PC-9 (cell line): Measurements from ENCODE around the gene FARP1. TPM values are rescaled to one million over a fixed set of nuclear protein-coding genes. Genes with fewer than 3 reads are reported as not detected.

Source experiments
- BruUV-seq: library from RNA; stranded (reverse); fragments of 400-500 nt; replicated peaks from 2 replicates; lab custom pipeline; 2021; lab: Mats Ljungman, UMichigan
- CTCF ChIA-PET: fragments of 300-600 bp; sonication (Branson Sonifier 250); formaldehyde crosslinking; loops from one replicate; lab custom pipeline; 2022; ENCODE audit warnings: antibody characterized with exemption; lab: Charles Lee
- POLR2A ChIA-PET: fragments of 300-600 bp; sonication (Branson Sonifier 250); formaldehyde crosslinking; loops from one replicate; lab custom pipeline; 2022; ENCODE audit warnings: antibody characterized with exemption; ENCODE audit not compliant: unreplicated experiment; lab: Charles Lee
- DNase-seq, 2 experiments: peaks; one replicate each; pipeline versions ENCODE4 v3.0.0 to v3.0.0-alpha.2; 2015 to 2022; ENCODE audit warnings: mixed read lengths in 1 of 2
- H2AFZ ChIP-seq: fragments of 200-600 bp; sonication (generic); 2 replicates; pipeline ENCODE4 v1.8.1; 2017; ENCODE audit warnings: antibody characterized with exemption
- H3F3A ChIP-seq: fragments of 200-600 bp; sonication (generic); 2 replicates; pipeline ENCODE4 v1.8.1; 2017; ENCODE audit warnings: antibody characterized with exemption, mild to moderate bottlenecking, low read depth; ENCODE audit not compliant: insufficient read depth
- H3K27ac ChIP-seq: fragments of 200-600 bp; sonication (generic); 2 replicates; pipeline ENCODE4 v1.6.1; 2016; ENCODE audit warnings: mixed run types
- H3K27me3 ChIP-seq: fragments of 200-600 bp; sonication (generic); 2 replicates; pipeline ENCODE4 v1.6.1; 2016; ENCODE audit warnings: low read depth, mixed run types; ENCODE audit not compliant: insufficient read depth
- H3K36me3 ChIP-seq: fragments of 200-600 bp; sonication (generic); 2 replicates; pipeline ENCODE4 v1.6.1; 2016; ENCODE audit warnings: low read depth, mixed run types
- H3K4me1 ChIP-seq: fragments of 200-600 bp; sonication (generic); replicated peaks from 2 replicates; pipeline ENCODE4 v1.6.1; 2016; ENCODE audit warnings: mixed run types; ENCODE audit not compliant: insufficient read depth
- H3K4me2 ChIP-seq: fragments of 200-600 bp; sonication (generic); 2 replicates; pipeline ENCODE4 v1.6.1; 2017; ENCODE audit warnings: mixed run types
- H3K4me3 ChIP-seq: fragments of 200-600 bp; sonication (generic); 2 replicates; pipeline ENCODE4 v1.6.1; 2016; ENCODE audit warnings: mixed run types
- H3K79me2 ChIP-seq: fragments of 200-600 bp; sonication (generic); 2 replicates; pipeline ENCODE4 v1.6.1; 2017; ENCODE audit warnings: low read depth, mixed run types
- H3K9me2 ChIP-seq: fragments of 200-600 bp; sonication (generic); 2 replicates; pipeline ENCODE4 v1.8.1; 2017; ENCODE audit warnings: mild to moderate bottlenecking; ENCODE audit not compliant: insufficient read depth
- H3K9me3 ChIP-seq: fragments of 200-600 bp; sonication (generic); 2 replicates; pipeline ENCODE4 v1.8.1; 2016; ENCODE audit warnings: low read depth; ENCODE audit not compliant: insufficient read depth
- H4K20me1 ChIP-seq: fragments of 200-600 bp; sonication (generic); 2 replicates; pipeline ENCODE4 v1.8.1; 2017; ENCODE audit not compliant: insufficient read depth
- EZH2 ChIP-seq: fragments of 200-600 bp; sonication (generic); IDR thresholded peaks from 2 replicates; pipeline ENCODE4 v1.8.0; 2017; ENCODE audit warnings: antibody characterized with exemption, low read depth
- intact Hi-C: fragments of 100-400 bp; cut with micrococcal nuclease; formaldehyde crosslinking; loops from one replicate; pipeline ENCODE4 v1.10.0; 2022; ENCODE audit not compliant: unreplicated experiment
- total RNA-seq: library from RNA; stranded (reverse); gene quantifications from 2 replicates; pipeline ENCODE4 v1.2.3, GENCODE V29; 2021
- TF ChIP-seq, protein P1 (sequence below): fragments of 200-600 bp; sonication (generic); conservative IDR thresholded peaks from 2 replicates; pipeline ENCODE4 v1.6.1; 2017; ENCODE audit warnings: mixed run types, antibody characterized with exemption, mild to moderate bottlenecking, moderate library complexity

Gene FARP1
- total RNA-seq, 1 experiment from 2014 or later = 62.1 TPM

- no peaks in the 10 kb centered on the region for H3K9me3 ChIP-seq
- peaks cover 20% of the 10 kb centered on the region for H3K4me1 ChIP-seq
- no peaks in the 10 kb centered on the region for H3K27me3 ChIP-seq
- peaks cover 48% of the 10 kb centered on the region for H3K79me2 ChIP-seq
- TF ChIP-seq EZH2 = no peak
- TF ChIP-seq, protein P1, sequence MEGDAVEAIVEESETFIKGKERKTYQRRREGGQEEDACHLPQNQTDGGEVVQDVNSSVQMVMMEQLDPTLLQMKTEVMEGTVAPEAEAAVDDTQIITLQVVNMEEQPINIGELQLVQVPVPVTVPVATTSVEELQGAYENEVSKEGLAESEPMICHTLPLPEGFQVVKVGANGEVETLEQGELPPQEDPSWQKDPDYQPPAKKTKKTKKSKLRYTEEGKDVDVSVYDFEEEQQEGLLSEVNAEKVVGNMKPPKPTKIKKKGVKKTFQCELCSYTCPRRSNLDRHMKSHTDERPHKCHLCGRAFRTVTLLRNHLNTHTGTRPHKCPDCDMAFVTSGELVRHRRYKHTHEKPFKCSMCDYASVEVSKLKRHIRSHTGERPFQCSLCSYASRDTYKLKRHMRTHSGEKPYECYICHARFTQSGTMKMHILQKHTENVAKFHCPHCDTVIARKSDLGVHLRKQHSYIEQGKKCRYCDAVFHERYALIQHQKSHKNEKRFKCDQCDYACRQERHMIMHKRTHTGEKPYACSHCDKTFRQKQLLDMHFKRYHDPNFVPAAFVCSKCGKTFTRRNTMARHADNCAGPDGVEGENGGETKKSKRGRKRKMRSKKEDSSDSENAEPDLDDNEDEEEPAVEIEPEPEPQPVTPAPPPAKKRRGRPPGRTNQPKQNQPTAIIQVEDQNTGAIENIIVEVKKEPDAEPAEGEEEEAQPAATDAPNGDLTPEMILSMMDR = no peak
- BruUV-seq = TSS peak; percentile 55
- H4K20me1 ChIP-seq = peaks cover 4% of the 10 kb centered on the region
- peak overlapping the region; percentile 83 for H2AFZ ChIP-seq
- H3K4me2 ChIP-seq = peak overlapping the region; percentile 83
- peaks cover 12% of the 10 kb centered on the region; the same call in 1 of the 2 replicates for H3F3A ChIP-seq
- no peaks in the 10 kb centered on the region for H3K9me2 ChIP-seq
- intact Hi-C loops = loop anchor here (1.0 to 5.0 kb wide), 5 partner anchors 158 to 699 kb away; no protein-coding TSS in a partner anchor
- peak; percentile 8 to 31 for DNase-seq
- ChIA-PET CTCF (interaction anchor here (0.6 kb wide), 1 partner anchor 33 kb away, joined by 3 read pairs; the partner anchor contains the start of gene RNF113B), POLR2A (no interaction called here)
- no peaks in the 10 kb centered on the region for H3K36me3 ChIP-seq
- peak overlapping the region; percentile 80 for H3K4me3 ChIP-seq
- H3K27ac ChIP-seq = no peak overlapping the region
These were observed 1.3 kb downstream of the FARP1 start for GRCh38 chr13:98144027-98144741.

GRCh38 chr13:98144801-98145350, 2.0 kb downstream of the FARP1 start:
- H4K20me1 ChIP-seq = peaks cover 4% of the 10 kb centered on the region
- TF ChIP-seq, protein P1 = no peak
- no peak for TF ChIP-seq EZH2
- peak overlapping the region; percentile 80 for H3K4me3 ChIP-seq
- no TSS peak for BruUV-seq
- peaks cover 20% of the 10 kb centered on the region for H3K4me1 ChIP-seq
- H3K27me3 ChIP-seq = no peaks in the 10 kb centered on the region
- no peaks in the 10 kb centered on the region for H3K9me2 ChIP-seq
- peak overlapping the region; percentile 83 for H3K4me2 ChIP-seq
- no peaks in the 10 kb centered on the region for H3K9me3 ChIP-seq
- intact Hi-C loops = loop anchor here (1.0 to 5.0 kb wide), 5 partner anchors 157 to 698 kb away; no protein-coding TSS in a partner anchor
- peak; percentile 10 to 34 for DNase-seq
- ChIA-PET CTCF (no interaction called here), POLR2A (no interaction called here)
- H3K36me3 ChIP-seq = no peaks in the 10 kb centered on the region
- peaks cover 12% of the 10 kb centered on the region; the same call in 1 of the 2 replicates for H3F3A ChIP-seq
- no peak overlapping the region for H2AFZ ChIP-seq
- H3K79me2 ChIP-seq = peaks cover 48% of the 10 kb centered on the region
- no peak overlapping the region for H3K27ac ChIP-seq

GRCh38 chr13:98147521-98147920, 4.6 kb downstream of the FARP1 start:
- ChIA-PET POLR2A (no interaction called here), CTCF (no interaction called here)
- Histone ChIP-seq H4K20me1 (peaks cover 4% of the 10 kb centered on the region), H3F3A (no peaks in the 10 kb centered on the region), H3K36me3 (no peaks in the 10 kb centered on the region), H3K27ac (no peak overlapping the region), H3K9me3 (no peaks in the 10 kb centered on the region), H3K27me3 (no peaks in the 10 kb centered on the region), H3K4me1 (peaks cover 20% of the 10 kb centered on the region), H3K4me2 (no peak overlapping the region), H3K4me3 (no peak overlapping the region), H3K79me2 (peaks cover 55% of the 10 kb centered on the region), H2AFZ (no peak overlapping the region), H3K9me2 (no peaks in the 10 kb centered on the region)
- no peak for DNase-seq
- intact Hi-C loops = no loop called here
- BruUV-seq = no TSS peak
- TF ChIP-seq EZH2 = no peak
- TF ChIP-seq, protein P1 = no peak
